Spleen (tissue), 7 donors: ENCODE data around the gene MAPK7.

Source experiments
- POLR2A ChIP-seq, 3 donors: fragments of 450-650 bp; IDR thresholded peaks; one replicate each; pipeline ENCODE4 v1.5.1; 2017; ENCODE audit warnings: antibody characterized with exemption in 3 of 3, mild to moderate bottlenecking in 1 of 3
- POLR2AphosphoS5 ChIP-seq, 3 donors: sonication (generic); formaldehyde crosslinking; IDR thresholded peaks; one replicate each; pipeline ENCODE4 v1.5.1; 2017; ENCODE audit warnings: antibody characterized with exemption in 3 of 3
- TF ChIP-seq, protein P1 (sequence below), 11 experiments: fragments of 200-600 bp in 7 of 11; fragments of 450-650 bp in 4 of 11; sonication (generic) in 4 of 11; IDR thresholded peaks in 8 of 11; conservative IDR thresholded peaks in 3 of 11; 1 replicate in 7 of 11; 2 replicates in 4 of 11; pipeline versions ENCODE4 v1.4.0 to v1.8.0; 2016 to 2021; ENCODE audit warnings: antibody characterized with exemption in 11 of 11, inconsistent platforms in 4 of 11, mild to moderate bottlenecking in 1 of 11
- donor health status: DM: no; HTN: no; CAD: no; lungs with moderate emphysema.
- donor health status: DM: no; HTN: no; CAD: no.
- donor health status: DM: no; HTN: no; CAD: no.

GRCh38 chr17:19372439-19372838, 5.9 kb upstream of the MAPK7 start:
- TF ChIP-seq, protein P1, sequence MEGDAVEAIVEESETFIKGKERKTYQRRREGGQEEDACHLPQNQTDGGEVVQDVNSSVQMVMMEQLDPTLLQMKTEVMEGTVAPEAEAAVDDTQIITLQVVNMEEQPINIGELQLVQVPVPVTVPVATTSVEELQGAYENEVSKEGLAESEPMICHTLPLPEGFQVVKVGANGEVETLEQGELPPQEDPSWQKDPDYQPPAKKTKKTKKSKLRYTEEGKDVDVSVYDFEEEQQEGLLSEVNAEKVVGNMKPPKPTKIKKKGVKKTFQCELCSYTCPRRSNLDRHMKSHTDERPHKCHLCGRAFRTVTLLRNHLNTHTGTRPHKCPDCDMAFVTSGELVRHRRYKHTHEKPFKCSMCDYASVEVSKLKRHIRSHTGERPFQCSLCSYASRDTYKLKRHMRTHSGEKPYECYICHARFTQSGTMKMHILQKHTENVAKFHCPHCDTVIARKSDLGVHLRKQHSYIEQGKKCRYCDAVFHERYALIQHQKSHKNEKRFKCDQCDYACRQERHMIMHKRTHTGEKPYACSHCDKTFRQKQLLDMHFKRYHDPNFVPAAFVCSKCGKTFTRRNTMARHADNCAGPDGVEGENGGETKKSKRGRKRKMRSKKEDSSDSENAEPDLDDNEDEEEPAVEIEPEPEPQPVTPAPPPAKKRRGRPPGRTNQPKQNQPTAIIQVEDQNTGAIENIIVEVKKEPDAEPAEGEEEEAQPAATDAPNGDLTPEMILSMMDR (IDR thresholded peaks at IDR 0.05 in 8 of 11, conservative IDR thresholded peaks at IDR 0.05 in 3 of 11) = no peak
- no peak for TF ChIP-seq POLR2AphosphoS5 (IDR thresholded peaks at IDR 0.05)
- TF ChIP-seq POLR2A (IDR thresholded peaks at IDR 0.05) = no peak
